WTC11 (cell line): ENCODE measurements around the gene PAMR1. TPM values are rescaled to one million over a fixed set of nuclear protein-coding genes. Genes with fewer than 3 reads are reported as not detected.

ENCODE experiments used
- ATAC-seq: fragments of 200-7000 bp; cut with Tn5 transposase; 2 replicates; pipeline ENCODE4 v1.10.0; 2021; ENCODE audit warnings: mild to moderate bottlenecking, moderate library complexity
- CTCF ChIA-PET: fragments of 300-600 bp; sonication (Branson Sonifier 250); formaldehyde crosslinking; loops from one replicate; lab custom pipeline; 2021; ENCODE audit warnings: antibody characterized with exemption; lab: Charles Lee
- POLR2A ChIA-PET: fragments of 350-600 bp; sonication (Branson Sonifier 250); formaldehyde crosslinking; loops from one replicate; lab custom pipeline; 2021; ENCODE audit warnings: antibody characterized with exemption; lab: Charles Lee
- DNase-seq: peaks from one replicate; pipeline ENCODE4 v3.0.0; 2021; ENCODE audit warnings: low spot score
- H3K27ac Mint-ChIP-seq: 2 replicates; pipeline ENCODE4 v1.8.0; 2021; ENCODE audit warnings: mixed read lengths
- H3K27me3 Mint-ChIP-seq: 2 replicates; pipeline ENCODE4 v1.8.0; 2021; ENCODE audit warnings: low read depth, mild to moderate bottlenecking, moderate library complexity, mixed read lengths
- H3K36me3 Mint-ChIP-seq: 2 replicates; pipeline ENCODE4 v1.8.0; 2021; ENCODE audit warnings: mixed read lengths
- H3K4me1 Mint-ChIP-seq: 2 replicates; pipeline ENCODE4 v1.8.0; 2022; ENCODE audit warnings: mixed read lengths
- H3K4me3 Mint-ChIP-seq: 2 replicates; pipeline ENCODE4 v1.8.0; 2021; ENCODE audit warnings: mild to moderate bottlenecking, moderate library complexity, mixed read lengths
- H3K9me3 Mint-ChIP-seq: 2 replicates; pipeline ENCODE4 v1.8.0; 2021; ENCODE audit warnings: mixed read lengths
- E2F4 ChIP-seq: sonication (generic); formaldehyde crosslinking; IDR thresholded peaks from 2 replicates; pipeline ENCODE4 v1.8.1; 2022; ENCODE audit warnings: low read depth, mild to moderate bottlenecking, moderate library complexity, missing genetic modification reagents, borderline replicate concordance
- ESRRA ChIP-seq: sonication (generic); formaldehyde crosslinking; IDR thresholded peaks from 2 replicates; pipeline ENCODE4 v1.8.1; 2022; ENCODE audit warnings: mild to moderate bottlenecking, missing genetic modification reagents, borderline replicate concordance
- IRF1 ChIP-seq: sonication (generic); formaldehyde crosslinking; IDR thresholded peaks from 2 replicates; pipeline ENCODE4 v1.8.0; 2023; ENCODE audit warnings: missing genetic modification reagents
- IRF2 ChIP-seq: sonication (generic); formaldehyde crosslinking; IDR thresholded peaks from 2 replicates; pipeline ENCODE4 v1.8.0; 2022; ENCODE audit warnings: low read depth, missing genetic modification reagents, borderline replicate concordance
- JUN ChIP-seq: sonication (generic); formaldehyde crosslinking; IDR thresholded peaks from 2 replicates; pipeline ENCODE4 v1.8.0; 2023; ENCODE audit warnings: mild to moderate bottlenecking, missing genetic modification reagents
- NR1H2 ChIP-seq: sonication (generic); formaldehyde crosslinking; IDR thresholded peaks from 2 replicates; pipeline ENCODE4 v1.9.0; 2021; ENCODE audit warnings: mild to moderate bottlenecking, moderate library complexity, missing genetic modification reagents
- RELA ChIP-seq: sonication (generic); formaldehyde crosslinking; IDR thresholded peaks from 2 replicates; pipeline ENCODE4 v1.8.1; 2022; ENCODE audit warnings: missing genetic modification reagents, mild to moderate bottlenecking, borderline replicate concordance
- RORB ChIP-seq: fragments of 250-450 bp; sonication (Bioruptor Pico); IDR thresholded peaks from 2 replicates; pipeline ENCODE4 v1.9.0; 2021; ENCODE audit warnings: mild to moderate bottlenecking
- ZBTB21 ChIP-seq: sonication (generic); formaldehyde crosslinking; IDR thresholded peaks from 2 replicates; pipeline ENCODE4 v1.8.1; 2023; ENCODE audit warnings: mild to moderate bottlenecking, missing genetic modification reagents, borderline replicate concordance
- ZNF281 ChIP-seq: sonication (generic); formaldehyde crosslinking; IDR thresholded peaks from 2 replicates; pipeline ENCODE4 v1.8.0; 2023; ENCODE audit warnings: mild to moderate bottlenecking, missing genetic modification reagents
- ZSCAN18 ChIP-seq: fragments of 250-450 bp; sonication (Bioruptor Pico); IDR thresholded peaks from 2 replicates; pipeline ENCODE4 v2.1.2; 2022; ENCODE audit warnings: mild to moderate bottlenecking, moderate library complexity
- total RNA-seq: library from RNA; stranded (reverse); gene quantifications from 3 replicates; pipeline ENCODE4 v1.2.3, GENCODE V29; 2021
- TF ChIP-seq, protein P1 (sequence below): sonication (generic); formaldehyde crosslinking; IDR thresholded peaks from 2 replicates; pipeline ENCODE4 v1.8.1; 2023; ENCODE audit warnings: mild to moderate bottlenecking, missing genetic modification reagents, borderline replicate concordance
- TF ChIP-seq, protein P2 (sequence below): sonication (generic); formaldehyde crosslinking; IDR thresholded peaks from 2 replicates; pipeline ENCODE4 v1.8.1; 2023; ENCODE audit warnings: mild to moderate bottlenecking, missing genetic modification reagents
- TF ChIP-seq, protein P3 (sequence below): sonication (generic); formaldehyde crosslinking; IDR thresholded peaks from 2 replicates; pipeline ENCODE4 v1.8.0; 2022; ENCODE audit warnings: mild to moderate bottlenecking, missing genetic modification reagents
- TF ChIP-seq, protein P4 (sequence below): fragments of 250-450 bp; sonication (Bioruptor Pico); conservative IDR thresholded peaks from 2 replicates; pipeline ENCODE4 v1.9.0; 2021; ENCODE audit warnings: mild to moderate bottlenecking
- TF ChIP-seq, protein P5 (sequence below): fragments of 200-600 bp; IDR thresholded peaks from 2 replicates; pipeline ENCODE4 v1.8.0; 2022; ENCODE audit warnings: antibody characterized with exemption

The PAMR1 gene
- total RNA-seq, 1 experiment from 2014 or later = 3.2 TPM

- TF ChIP-seq, protein P1, sequence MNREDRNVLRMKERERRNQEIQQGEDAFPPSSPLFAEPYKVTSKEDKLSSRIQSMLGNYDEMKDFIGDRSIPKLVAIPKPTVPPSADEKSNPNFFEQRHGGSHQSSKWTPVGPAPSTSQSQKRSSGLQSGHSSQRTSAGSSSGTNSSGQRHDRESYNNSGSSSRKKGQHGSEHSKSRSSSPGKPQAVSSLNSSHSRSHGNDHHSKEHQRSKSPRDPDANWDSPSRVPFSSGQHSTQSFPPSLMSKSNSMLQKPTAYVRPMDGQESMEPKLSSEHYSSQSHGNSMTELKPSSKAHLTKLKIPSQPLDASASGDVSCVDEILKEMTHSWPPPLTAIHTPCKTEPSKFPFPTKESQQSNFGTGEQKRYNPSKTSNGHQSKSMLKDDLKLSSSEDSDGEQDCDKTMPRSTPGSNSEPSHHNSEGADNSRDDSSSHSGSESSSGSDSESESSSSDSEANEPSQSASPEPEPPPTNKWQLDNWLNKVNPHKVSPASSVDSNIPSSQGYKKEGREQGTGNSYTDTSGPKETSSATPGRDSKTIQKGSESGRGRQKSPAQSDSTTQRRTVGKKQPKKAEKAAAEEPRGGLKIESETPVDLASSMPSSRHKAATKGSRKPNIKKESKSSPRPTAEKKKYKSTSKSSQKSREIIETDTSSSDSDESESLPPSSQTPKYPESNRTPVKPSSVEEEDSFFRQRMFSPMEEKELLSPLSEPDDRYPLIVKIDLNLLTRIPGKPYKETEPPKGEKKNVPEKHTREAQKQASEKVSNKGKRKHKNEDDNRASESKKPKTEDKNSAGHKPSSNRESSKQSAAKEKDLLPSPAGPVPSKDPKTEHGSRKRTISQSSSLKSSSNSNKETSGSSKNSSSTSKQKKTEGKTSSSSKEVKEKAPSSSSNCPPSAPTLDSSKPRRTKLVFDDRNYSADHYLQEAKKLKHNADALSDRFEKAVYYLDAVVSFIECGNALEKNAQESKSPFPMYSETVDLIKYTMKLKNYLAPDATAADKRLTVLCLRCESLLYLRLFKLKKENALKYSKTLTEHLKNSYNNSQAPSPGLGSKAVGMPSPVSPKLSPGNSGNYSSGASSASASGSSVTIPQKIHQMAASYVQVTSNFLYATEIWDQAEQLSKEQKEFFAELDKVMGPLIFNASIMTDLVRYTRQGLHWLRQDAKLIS (CRISPR knock-in tag) = no peak
- no peak for TF ChIP-seq ZBTB21
- TF ChIP-seq IRF1 (CRISPR knock-in tag) = no peak
- TF ChIP-seq, protein P2, sequence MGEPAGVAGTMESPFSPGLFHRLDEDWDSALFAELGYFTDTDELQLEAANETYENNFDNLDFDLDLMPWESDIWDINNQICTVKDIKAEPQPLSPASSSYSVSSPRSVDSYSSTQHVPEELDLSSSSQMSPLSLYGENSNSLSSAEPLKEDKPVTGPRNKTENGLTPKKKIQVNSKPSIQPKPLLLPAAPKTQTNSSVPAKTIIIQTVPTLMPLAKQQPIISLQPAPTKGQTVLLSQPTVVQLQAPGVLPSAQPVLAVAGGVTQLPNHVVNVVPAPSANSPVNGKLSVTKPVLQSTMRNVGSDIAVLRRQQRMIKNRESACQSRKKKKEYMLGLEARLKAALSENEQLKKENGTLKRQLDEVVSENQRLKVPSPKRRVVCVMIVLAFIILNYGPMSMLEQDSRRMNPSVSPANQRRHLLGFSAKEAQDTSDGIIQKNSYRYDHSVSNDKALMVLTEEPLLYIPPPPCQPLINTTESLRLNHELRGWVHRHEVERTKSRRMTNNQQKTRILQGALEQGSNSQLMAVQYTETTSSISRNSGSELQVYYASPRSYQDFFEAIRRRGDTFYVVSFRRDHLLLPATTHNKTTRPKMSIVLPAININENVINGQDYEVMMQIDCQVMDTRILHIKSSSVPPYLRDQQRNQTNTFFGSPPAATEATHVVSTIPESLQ (CRISPR knock-in tag) = no peak
- TF ChIP-seq ESRRA (CRISPR knock-in tag) = no peak
- no peak for TF ChIP-seq IRF2 (CRISPR knock-in tag)
- no peak for TF ChIP-seq E2F4 (CRISPR knock-in tag)
- TF ChIP-seq ZSCAN18 = no peak
- TF ChIP-seq RELA (CRISPR knock-in tag) = no peak
- no peak for TF ChIP-seq JUN (CRISPR knock-in tag)
- TF ChIP-seq, protein P3, sequence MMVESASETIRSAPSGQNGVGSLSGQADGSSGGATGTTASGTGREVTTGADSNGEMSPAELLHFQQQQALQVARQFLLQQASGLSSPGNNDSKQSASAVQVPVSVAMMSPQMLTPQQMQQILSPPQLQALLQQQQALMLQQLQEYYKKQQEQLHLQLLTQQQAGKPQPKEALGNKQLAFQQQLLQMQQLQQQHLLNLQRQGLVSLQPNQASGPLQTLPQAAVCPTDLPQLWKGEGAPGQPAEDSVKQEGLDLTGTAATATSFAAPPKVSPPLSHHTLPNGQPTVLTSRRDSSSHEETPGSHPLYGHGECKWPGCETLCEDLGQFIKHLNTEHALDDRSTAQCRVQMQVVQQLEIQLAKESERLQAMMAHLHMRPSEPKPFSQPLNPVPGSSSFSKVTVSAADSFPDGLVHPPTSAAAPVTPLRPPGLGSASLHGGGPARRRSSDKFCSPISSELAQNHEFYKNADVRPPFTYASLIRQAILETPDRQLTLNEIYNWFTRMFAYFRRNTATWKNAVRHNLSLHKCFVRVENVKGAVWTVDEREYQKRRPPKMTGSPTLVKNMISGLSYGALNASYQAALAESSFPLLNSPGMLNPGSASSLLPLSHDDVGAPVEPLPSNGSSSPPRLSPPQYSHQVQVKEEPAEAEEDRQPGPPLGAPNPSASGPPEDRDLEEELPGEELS (CRISPR knock-in tag) = no peak
Observed at GRCh38 chr11:35516403-35516802, 9.0 kb downstream of the PAMR1 start (continued).

DNA sequence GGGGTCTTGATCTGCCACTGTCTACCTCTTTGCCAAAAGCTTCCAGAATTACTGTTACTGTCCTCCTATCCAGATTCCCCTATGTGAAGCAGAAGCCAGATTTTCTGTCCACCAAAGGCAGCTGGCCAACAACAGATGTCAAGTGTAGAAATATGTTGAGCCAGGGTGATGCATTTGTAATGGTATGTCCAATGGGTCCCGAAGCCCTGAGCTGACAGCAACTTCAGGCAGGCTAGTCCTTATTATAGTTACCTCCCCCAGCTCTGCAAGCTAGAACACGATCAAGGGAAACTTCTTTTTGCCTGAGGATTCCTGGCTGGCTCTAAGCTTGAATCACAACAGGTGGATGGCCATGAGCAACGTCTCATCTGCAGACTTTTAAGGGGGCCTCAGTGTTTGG lies 10.2 kb downstream of the PAMR1 start:
- ChIA-PET POLR2A (interaction anchor here (0.6 kb wide), 1 partner anchor 858 kb away, joined by 3 read pairs; no protein-coding TSS in a partner anchor), CTCF (interaction anchor here (1.1 to 1.3 kb wide), 2 partner anchors 10 to 307 kb away, joined by 4 to 5 read pairs; partner anchors contain the start of gene PAMR1)
- Mint-ChIP-seq H3K36me3 (no peaks in the 10 kb centered on the region), H3K27ac (no peak overlapping the region), H3K9me3 (no peaks in the 10 kb centered on the region), H3K4me3 (no peak overlapping the region), H3K4me1 (peaks cover 5% of the 10 kb centered on the region), H3K27me3 (peaks cover 44% of the 10 kb centered on the region)
- no peak for ATAC-seq
- DNase-seq = no peak
- TF ChIP-seq RORB (CRISPR knock-in tag) (no peak), NR1H2 (CRISPR knock-in tag) (no peak), ZNF281 (CRISPR knock-in tag) (no peak)
- TF ChIP-seq, protein P4, sequence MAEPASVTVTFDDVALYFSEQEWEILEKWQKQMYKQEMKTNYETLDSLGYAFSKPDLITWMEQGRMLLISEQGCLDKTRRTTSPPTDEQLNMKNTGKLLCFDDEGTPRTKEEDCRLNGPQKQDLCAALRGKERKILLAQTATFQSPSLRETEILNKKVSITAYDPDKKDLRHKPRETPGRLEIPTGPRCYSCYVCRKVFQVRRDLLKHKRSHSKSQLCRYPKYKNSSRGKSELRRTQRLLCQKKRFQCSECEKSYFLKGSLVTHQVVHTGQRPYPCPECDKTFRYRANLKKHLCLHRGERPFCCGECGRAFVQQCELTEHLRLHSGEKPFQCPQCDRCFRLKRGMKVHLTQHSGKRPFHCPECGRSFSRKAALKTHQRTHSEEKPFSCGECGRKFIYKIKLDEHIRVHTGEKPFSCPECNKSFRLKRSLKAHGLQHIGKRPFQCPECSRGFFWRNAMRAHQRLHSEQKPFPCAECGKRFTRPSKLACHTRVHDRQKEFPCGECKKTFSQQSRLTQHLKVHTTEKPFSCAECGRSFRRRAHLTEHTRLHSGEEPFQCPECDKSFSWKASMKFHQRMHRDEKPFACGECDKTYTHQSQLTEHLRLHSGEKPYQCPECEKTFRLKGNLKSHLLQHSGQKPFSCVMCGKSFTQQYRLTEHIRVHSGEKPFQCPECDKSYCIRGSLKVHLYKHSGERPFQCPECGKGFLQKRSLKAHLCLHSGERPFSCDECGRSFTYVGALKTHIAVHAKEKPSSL = no peak
- TF ChIP-seq, protein P5, sequence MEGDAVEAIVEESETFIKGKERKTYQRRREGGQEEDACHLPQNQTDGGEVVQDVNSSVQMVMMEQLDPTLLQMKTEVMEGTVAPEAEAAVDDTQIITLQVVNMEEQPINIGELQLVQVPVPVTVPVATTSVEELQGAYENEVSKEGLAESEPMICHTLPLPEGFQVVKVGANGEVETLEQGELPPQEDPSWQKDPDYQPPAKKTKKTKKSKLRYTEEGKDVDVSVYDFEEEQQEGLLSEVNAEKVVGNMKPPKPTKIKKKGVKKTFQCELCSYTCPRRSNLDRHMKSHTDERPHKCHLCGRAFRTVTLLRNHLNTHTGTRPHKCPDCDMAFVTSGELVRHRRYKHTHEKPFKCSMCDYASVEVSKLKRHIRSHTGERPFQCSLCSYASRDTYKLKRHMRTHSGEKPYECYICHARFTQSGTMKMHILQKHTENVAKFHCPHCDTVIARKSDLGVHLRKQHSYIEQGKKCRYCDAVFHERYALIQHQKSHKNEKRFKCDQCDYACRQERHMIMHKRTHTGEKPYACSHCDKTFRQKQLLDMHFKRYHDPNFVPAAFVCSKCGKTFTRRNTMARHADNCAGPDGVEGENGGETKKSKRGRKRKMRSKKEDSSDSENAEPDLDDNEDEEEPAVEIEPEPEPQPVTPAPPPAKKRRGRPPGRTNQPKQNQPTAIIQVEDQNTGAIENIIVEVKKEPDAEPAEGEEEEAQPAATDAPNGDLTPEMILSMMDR = no peak
